HG03280 (cell line): Measurements from ENCODE around the gene SYNGR2.
"Not testable (repeated sequence)": the region's sequence is repeated elsewhere in the genome, so short reads cannot be mapped to it uniquely, and the experiment has no call there.

Experiments used
- ATAC-seq: cut with Tn5 transposase; IDR thresholded peaks from one replicate; pipeline ENCODE4 v1.9.1; 2021; ENCODE audit warnings: mild to moderate bottlenecking, moderate library complexity; ENCODE audit not compliant: unreplicated experiment

SYNGR2 gene

DNA sequence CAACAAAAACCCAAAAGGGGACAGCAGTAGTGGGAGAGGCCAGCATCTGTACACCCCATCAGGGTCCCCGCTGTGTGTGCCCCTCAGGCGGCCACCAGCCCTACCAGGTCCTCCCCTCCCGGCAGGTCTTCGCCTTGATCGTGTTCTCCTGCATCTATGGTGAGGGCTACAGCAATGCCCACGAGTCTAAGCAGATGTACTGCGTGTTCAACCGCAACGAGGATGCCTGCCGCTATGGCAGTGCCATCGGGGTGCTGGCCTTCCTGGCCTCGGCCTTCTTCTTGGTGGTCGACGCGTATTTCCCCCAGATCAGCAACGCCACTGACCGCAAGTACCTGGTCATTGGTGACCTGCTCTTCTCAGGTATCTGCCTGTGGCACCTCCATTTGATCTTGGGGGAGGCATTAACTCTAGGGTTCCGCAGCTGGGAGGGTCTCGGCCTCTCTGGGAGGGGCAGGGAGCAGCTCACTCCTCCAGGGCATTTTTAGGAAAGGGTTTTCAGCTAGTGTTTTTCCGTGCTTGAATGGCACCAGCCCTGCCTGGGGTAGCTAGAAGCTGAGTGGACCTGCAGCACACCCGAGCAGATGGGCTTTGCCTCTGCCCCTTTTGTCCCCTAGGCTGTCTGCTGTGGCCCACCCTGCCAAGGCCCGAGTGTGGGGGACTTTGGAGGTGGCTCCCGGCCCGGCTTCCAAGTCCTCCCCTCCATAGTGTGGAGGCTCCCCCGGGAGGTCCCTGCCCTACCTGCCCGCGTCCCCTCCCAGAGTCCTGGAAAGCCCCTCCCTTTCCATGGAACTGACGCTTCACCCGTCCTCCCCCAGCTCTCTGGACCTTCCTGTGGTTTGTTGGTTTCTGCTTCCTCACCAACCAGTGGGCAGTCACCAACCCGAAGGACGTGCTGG lies 2.6 kb downstream of the SYNGR2 start:
- no peak for ATAC-seq

DNA sequence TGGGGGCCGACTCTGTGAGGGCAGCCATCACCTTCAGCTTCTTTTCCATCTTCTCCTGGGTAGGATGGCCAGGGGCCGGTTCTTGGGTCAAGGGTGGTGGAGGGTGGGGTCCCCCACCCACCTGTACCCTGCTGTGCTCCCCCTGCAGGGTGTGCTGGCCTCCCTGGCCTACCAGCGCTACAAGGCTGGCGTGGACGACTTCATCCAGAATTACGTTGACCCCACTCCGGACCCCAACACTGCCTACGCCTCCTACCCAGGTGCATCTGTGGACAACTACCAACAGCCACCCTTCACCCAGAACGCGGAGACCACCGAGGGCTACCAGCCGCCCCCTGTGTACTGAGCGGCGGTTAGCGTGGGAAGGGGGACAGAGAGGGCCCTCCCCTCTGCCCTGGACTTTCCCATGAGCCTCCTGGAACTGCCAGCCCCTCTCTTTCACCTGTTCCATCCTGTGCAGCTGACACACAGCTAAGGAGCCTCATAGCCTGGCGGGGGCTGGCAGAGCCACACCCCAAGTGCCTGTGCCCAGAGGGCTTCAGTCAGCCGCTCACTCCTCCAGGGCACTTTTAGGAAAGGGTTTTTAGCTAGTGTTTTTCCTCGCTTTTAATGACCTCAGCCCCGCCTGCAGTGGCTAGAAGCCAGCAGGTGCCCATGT lies 3.3 kb downstream of the SYNGR2 start:
- not testable (repeated sequence) for ATAC-seq

DNA sequence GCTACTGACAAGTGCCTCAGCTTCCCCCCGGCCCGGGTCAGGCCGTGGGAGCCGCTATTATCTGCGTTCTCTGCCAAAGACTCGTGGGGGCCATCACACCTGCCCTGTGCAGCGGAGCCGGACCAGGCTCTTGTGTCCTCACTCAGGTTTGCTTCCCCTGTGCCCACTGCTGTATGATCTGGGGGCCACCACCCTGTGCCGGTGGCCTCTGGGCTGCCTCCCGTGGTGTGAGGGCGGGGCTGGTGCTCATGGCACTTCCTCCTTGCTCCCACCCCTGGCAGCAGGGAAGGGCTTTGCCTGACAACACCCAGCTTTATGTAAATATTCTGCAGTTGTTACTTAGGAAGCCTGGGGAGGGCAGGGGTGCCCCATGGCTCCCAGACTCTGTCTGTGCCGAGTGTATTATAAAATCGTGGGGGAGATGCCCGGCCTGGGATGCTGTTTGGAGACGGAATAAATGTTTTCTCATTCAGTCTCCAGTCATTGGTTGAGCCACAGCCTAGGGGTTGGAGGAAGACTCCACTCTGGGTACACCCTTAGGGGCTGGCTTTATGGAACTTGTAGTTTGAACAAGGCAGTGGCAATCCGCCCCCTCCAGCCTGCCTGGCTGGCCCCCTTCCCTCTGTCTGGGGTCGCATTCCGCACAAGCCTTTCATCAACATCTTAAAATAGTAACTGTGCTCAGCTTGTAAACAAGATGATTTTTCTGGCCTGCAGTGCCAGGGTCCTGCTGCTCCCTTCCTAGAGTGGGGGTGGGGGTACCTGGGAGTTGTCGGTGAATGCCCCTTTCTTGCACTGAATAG lies 4.1 kb downstream of the SYNGR2 start:
- ATAC-seq = no peak

DNA sequence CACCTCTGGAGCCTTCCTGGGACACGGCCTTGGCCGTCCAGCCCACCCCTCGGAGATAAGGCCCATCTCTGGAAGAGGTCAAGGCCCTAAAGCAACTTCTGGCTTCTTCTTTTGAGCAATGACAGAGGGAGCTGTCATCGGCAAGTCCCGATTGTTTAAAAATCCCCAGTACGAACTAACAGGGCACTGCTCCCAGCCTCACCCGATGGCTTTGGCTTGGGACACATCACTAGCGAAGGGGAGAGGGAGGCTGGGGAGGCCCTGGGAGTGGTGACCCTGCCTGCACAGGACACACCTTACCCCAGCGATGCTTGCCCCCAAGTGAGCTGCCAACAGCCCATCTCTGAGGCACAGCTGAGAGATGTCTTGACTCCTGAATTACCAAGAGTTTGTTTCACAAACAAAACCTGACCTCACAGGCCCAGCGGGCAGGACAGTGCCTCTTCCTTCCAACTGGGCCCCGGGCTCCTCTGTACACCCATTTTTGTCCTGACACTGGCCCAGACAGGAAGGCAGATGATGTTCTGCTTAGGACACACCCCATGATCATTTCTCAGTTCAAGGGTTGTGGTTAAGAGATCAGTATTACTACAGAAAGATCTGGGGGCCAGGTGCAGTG lies 4.8 kb downstream of the SYNGR2 start:
- ATAC-seq = peak; percentile 43

DNA sequence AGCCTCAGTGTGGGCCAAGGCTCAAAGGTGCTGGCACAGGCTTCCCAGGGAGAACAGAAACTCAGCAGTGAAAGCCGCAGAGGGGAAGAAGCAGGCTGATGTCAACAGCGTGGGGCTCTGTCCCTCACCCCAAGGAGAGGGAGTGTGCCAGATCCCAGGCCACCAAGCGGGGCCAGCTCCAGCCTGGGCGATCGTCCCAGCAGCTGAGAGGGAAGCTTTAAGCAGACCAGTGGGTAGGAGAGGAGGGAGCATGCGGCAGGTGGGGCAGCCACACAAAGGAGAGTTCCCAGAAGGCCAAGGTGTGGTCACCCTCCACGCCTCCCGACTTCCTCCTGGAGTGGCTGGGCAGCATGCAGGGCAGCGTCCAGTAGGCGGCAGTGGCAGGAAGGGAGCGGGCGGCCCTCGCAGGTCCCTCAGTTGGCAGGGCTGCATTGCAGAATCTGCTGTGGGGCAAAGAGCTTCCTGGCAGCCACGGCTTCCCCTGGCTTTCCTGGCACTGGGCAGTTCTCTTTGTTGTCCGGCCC lies 6.0 kb downstream of the SYNGR2 start:
- no peak for ATAC-seq

DNA sequence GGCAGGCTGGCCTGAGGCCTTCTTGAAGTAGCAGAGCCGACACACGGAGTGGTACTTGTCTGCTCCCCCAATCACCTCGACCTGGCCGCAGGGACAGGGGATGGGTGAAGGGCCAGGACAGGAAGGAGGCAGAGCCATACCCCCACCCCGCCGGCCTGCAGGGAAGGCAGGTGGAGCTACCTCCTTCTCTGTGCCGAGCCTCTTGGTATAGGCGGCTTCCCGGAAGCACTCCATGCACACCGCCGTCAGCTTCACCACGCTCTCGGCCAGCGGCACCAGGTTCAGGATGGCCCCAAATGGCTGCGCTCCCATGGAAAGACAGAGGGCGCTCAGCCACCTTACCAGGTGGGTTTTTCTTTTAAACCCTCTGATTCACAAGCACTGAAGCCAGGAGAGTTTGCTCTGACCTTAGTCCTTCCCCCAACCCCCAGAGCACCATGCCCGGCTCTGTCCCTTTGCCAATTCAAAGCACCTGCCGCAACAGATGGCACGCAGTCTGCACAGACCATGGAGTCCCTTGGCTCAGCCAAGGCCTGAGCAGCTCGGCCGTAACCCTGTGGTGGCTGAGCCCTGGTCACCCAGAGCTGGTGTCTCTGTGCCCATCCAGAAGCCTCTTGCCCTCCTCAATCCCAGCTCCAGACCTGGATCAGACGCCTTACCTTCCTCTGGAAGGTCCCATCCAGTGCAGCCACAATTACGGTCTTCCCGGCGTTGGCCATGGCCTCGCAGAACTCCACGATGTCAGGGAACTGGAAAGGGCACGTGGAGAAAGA lies 6.7 kb downstream of the SYNGR2 start:
- no peak for ATAC-seq

DNA sequence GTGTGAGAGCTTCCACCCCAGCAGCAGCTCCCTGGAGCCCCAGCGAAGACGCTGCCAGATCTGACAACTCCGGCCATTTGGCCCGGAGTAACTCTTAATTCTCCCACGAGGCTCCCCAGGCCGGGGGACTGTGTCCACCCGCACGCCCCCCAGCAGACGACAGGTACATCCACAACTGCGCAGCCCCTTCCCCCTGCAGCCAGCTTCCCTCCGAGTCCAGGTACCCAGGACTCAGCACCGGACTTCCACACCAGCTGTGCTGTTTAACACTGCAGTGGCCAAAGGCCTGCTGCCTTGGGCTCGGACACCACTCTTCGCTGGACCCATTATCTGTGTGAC lies 7.2 kb downstream of the SYNGR2 start:
- no peak for ATAC-seq

DNA sequence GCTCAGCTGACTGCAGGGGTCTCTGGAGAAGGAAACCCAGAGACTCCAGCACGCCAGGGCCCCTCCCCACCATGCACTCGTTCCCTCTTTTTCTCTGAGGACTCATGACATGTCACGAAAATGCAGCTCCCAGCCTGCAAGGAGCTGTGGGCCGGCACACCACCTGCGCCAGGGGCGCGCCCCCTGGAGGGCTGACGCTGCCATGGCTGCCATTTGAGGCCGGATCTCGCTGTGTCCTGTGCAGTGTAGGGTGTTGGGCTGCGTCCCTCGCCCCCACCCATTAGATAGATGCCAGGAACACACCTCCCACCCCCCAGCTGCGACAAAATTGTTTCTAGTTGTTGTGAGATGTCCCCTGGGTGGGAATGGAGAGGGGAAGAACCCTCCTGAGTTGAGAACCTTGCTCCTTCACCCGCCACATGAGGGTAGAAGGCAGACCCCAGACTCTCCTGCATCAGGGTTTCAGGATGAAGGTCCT lies 8.2 kb downstream of the SYNGR2 start:
- no peak for ATAC-seq

DNA sequence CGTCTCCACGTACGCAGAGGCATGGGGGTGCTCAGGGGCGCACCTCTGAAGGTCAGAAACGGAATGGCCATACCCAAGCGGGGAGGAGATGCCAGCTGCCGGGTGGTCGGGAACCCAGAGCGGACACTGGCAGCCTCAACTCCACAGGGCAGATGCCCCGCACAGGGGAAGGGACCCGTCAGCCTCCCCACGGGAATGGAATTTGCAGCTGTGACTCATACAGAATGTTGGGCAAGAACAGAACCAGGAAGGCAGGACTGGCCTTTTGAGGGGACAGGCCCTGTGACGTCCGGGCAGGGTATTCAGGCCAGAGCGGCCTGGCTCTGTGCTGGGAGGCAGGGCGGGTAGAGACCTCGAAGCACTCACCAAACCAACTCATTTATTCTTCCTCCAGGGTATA lies 11.0 kb downstream of the SYNGR2 start:
- ATAC-seq = no peak

DNA sequence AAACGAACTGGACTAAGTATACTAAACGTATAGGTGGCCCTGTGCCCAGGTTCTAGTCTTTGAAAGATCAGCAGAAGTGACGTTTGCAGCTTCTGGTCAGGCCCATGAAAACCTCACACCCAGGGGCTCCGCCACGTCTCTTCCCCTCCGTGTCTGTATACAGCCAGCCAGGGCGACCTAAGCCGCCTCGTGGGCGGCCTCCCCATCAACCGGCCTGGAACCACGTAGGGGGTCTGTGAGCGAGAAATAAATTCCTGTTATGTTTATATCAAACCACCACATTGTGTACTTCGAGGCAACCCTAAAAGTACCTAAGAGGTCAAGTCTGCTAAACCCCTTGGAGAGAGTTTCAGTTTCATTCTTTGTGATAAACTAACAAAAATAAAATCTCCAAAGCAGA lies 11.7 kb downstream of the SYNGR2 start:
- no peak for ATAC-seq

DNA sequence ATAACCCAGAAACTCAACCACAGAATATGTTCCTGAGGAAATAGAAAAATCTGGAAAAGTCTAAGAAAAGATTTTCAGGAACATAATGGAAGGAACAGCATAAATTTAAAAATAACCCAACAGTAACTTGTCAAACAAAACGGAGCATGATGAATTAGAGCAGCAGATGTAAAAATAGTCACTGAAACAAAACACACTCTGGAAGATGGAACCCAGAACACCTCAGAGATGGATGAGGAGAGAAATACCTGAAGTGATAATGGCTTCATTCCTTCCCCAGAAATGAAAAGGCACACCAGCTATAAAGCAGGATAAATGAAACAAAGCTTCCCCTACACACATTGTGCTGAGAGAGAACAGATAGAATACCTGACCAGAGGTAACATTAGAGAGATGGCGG lies 12.1 kb downstream of the SYNGR2 start:
- no peak for ATAC-seq

DNA sequence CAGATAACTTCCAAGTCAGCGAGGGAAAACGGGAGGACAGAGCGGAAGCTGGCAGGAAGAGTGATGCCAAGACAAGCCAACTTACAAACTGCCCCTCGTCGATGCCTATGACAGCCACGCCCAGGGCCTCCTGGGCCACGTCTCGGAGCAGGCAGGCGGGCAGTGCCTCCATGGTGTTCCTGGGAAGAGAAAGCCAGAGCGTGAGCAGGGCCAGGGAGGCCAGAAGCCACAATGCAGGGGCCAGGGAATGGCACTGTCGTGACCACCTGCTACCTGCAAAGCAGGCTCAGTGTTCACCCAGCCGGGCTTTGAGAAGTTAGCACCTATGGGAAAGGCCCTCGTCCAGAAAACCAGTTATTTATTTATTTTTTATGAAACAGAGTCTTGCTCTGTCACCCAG lies 14.1 kb downstream of the SYNGR2 start:
- ATAC-seq = no peak

DNA sequence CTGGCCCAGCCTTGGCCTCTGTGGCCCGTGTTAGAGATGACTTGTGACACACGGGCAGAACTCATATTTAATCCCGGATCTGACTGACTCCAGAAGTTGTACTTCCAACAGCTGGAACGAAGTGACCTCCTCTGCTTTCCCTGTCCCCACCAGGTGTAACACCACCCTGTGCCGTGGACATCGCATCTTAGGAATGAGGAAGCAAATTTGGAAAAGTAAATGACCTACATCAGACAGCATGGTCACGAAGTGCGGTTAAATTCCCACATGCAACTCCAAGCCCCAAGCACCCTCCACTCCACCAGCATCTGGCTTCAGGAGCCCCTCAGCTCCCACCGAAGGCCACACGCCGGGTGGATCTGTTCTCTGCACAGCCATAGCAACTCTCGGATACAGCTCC lies 15.5 kb downstream of the SYNGR2 start:
- no peak for ATAC-seq

DNA sequence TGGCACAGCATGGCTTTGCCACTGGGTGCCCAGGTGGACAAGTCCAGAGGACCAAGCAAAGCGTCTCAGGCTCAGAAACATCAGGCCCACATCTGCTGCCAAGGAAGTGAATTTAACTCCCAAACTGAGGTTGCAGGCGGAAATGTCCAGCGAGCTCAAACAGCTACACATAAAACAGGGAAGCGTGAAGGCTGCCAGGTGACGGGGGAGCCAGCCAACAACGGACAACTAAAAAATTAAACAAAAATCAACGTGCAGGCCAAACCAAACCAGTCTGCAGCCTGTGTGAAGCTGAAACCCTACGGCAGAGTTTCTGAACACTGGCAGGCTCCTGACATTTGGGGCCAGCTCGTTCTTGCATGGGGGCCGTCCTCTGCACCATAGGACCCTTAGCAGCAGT lies 16.0 kb downstream of the SYNGR2 start:
- no peak for ATAC-seq

DNA sequence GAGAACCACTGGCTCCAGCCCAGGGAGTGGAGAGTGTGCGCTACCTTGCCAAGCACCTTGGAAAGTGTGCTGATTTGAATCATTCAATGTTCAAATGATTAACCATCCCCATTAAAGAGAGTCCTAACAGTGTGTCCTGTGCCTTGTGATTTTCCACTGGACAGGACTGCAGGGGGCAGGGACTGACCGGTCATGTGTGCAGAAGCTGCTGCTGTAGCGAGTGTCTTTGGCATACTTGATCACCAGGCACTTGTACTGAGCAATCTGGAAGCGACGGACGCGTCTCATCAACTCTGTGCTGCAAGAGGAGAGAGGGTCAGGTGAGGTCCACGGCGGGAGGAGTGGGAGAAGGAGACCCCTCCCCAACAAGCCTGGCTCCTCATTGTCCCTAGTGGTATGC lies 16.5 kb downstream of the SYNGR2 start:
- ATAC-seq = no peak

DNA sequence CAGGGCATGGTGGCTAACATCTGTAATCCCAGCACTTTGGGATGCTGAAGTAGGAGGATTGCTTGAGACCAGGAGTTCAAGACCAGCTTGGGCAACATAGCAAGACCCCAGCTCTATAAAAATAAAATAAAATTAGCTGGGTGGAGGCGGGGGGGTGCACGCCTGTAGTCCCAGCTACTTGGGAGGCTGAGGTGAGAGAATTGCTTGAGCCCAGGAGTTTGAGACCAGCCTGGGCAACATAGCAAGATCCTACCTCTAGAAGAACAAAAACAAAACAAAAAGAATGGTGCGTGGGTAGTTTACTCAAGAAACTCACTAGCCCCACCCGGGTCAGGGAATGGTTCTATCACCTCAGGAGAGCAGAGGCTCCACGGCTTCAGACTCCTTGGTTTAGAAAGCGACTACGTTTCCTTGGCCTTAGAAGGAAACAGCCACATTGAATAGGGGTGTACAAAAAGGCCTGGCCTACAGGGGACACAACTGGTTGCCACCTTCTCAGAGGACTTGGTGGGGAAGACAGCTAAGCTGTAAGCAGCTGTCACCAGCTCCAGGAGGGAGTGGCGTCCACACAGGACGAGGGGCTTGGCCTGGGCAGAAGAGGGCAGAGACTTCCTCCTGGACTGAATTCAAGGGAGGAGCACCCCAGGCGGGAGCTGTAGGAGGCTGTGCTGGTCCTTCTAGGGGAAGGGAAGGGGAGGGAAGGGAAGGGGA lies 17.8 kb downstream of the SYNGR2 start:
- no peak for ATAC-seq

DNA sequence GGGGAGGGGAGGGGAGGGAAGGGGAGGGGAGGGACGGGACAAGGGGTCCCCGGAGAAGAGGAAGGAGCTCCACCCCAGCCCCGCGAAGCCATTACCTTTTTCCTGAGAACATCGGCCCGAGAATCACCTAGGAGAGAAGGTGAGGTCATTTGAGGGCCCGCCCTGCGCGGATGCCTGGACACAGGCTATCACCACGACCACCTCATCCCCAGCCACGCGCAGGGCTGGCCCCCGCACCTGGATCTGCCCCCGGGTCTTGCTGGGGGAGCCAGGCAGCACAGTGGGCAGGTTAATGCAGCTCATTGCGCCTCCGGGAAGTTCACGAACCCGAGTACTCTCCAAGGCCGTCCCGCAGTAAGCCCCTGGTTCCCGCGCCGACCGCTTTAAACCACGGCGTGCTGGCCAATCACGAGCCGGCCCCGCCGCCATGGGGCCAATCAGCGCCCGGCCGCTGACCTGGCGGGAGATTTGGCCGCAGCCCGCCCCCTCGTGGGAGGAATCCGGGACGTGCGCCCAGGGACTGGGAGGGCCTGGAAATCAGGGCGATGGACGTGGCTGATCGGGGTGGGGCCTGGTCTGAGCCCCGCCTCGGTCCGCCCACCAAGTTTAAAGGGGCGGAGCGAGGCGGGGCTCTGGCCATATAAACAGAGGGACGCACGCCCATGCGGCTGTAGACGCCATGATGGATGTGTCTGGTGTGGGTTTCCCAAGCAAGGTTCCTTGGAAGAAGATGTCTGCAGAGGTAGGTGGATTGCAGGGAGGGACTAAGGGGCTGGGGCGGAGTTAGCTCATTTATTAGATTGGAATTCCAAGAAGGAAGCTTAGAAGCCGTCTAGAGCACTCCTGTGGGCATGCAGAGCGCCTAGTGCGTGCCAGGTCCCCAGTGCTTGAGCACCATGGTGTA lies 18.6 kb downstream of the SYNGR2 start, which contains the start of the genes AFMID and TK1:
Gene AFMID (plus strand): TSS at position 671 of the 904 bp plus-strand sequence. CDS start 9 bp downstream, at position 680.
Gene TK1 (minus strand): TSS at position 361 of the 904 bp plus-strand sequence. CDS start 58 bp downstream, at position 303.
- peak; percentile 94 for ATAC-seq

DNA sequence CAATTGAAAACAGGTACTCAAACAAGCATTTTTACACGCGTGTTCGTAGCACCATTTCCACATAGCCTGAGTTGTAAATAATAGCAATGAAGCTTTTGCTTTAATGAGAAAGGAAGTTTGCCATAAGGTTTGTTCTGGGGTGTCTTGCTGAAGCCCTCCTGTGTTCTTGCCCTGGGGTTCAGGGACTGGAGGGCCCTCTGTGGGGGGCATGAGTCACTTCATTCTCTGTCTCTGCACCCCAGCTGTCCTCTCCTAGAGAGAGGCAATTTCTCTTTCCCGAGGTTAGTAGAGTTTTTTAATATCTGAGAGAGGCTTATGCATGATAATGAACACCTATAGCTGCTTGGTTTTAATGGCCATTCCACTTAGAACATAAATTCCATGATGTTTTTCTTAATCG lies 28.3 kb downstream of the SYNGR2 start:
- no peak for ATAC-seq
